WTC11 (cell line): ENCODE data around the gene DNAI1. TPM values are rescaled to one million over a fixed set of nuclear protein-coding genes. Genes with fewer than 3 reads are reported as not detected.
A peak's percentile ranks its signal among the peaks of the same experiment; 100 is the strongest.

Source experiments
- ATAC-seq: fragments of 200-7000 bp; cut with Tn5 transposase; 2 replicates; pipeline ENCODE4 v1.10.0; 2021; ENCODE audit warnings: mild to moderate bottlenecking, moderate library complexity
- CTCF ChIA-PET: fragments of 300-600 bp; sonication (Branson Sonifier 250); formaldehyde crosslinking; loops from one replicate; lab custom pipeline; 2021; ENCODE audit warnings: antibody characterized with exemption; lab: Charles Lee
- POLR2A ChIA-PET: fragments of 350-600 bp; sonication (Branson Sonifier 250); formaldehyde crosslinking; loops from one replicate; lab custom pipeline; 2021; ENCODE audit warnings: antibody characterized with exemption; lab: Charles Lee
- DNase-seq: peaks from one replicate; pipeline ENCODE4 v3.0.0; 2021; ENCODE audit warnings: low spot score
- H3K27ac Mint-ChIP-seq: 2 replicates; pipeline ENCODE4 v1.8.0; 2021; ENCODE audit warnings: mixed read lengths
- H3K27me3 Mint-ChIP-seq: 2 replicates; pipeline ENCODE4 v1.8.0; 2021; ENCODE audit warnings: low read depth, mild to moderate bottlenecking, moderate library complexity, mixed read lengths
- H3K36me3 Mint-ChIP-seq: 2 replicates; pipeline ENCODE4 v1.8.0; 2021; ENCODE audit warnings: mixed read lengths
- H3K4me1 Mint-ChIP-seq: 2 replicates; pipeline ENCODE4 v1.8.0; 2022; ENCODE audit warnings: mixed read lengths
- H3K4me3 Mint-ChIP-seq: 2 replicates; pipeline ENCODE4 v1.8.0; 2021; ENCODE audit warnings: mild to moderate bottlenecking, moderate library complexity, mixed read lengths
- H3K9me3 Mint-ChIP-seq: 2 replicates; pipeline ENCODE4 v1.8.0; 2021; ENCODE audit warnings: mixed read lengths
- ATF6 ChIP-seq: sonication (generic); formaldehyde crosslinking; IDR thresholded peaks from 2 replicates; pipeline ENCODE4 v1.8.1; 2023; ENCODE audit warnings: mild to moderate bottlenecking, missing genetic modification reagents
- HMGXB4 ChIP-seq: sonication (generic); formaldehyde crosslinking; IDR thresholded peaks from 2 replicates; pipeline ENCODE4 v1.8.1; 2023; ENCODE audit warnings: mild to moderate bottlenecking, moderate library complexity, missing genetic modification reagents
- JUN ChIP-seq: sonication (generic); formaldehyde crosslinking; IDR thresholded peaks from 2 replicates; pipeline ENCODE4 v1.8.0; 2023; ENCODE audit warnings: mild to moderate bottlenecking, missing genetic modification reagents
- MXD4 ChIP-seq: fragments of 250-450 bp; sonication (Bioruptor Pico); IDR thresholded peaks from 2 replicates; pipeline ENCODE4 v1.8.0; 2021; ENCODE audit warnings: mild to moderate bottlenecking, moderate library complexity, borderline replicate concordance
- NFATC4 ChIP-seq: fragments of 250-450 bp; sonication (Bioruptor Pico); IDR thresholded peaks from 2 replicates; pipeline ENCODE4 v1.9.0; 2021; ENCODE audit warnings: mild to moderate bottlenecking
- NFYB ChIP-seq: sonication (generic); formaldehyde crosslinking; conservative IDR thresholded peaks from 2 replicates; pipeline ENCODE4 v1.8.0; 2022; ENCODE audit warnings: low read depth, missing genetic modification reagents
- NR1H2 ChIP-seq: sonication (generic); formaldehyde crosslinking; IDR thresholded peaks from 2 replicates; pipeline ENCODE4 v1.9.0; 2021; ENCODE audit warnings: mild to moderate bottlenecking, moderate library complexity, missing genetic modification reagents
- ZNF317 ChIP-seq: sonication (generic); formaldehyde crosslinking; IDR thresholded peaks from 2 replicates; pipeline ENCODE4 v1.8.1; 2023; ENCODE audit warnings: low read depth, mild to moderate bottlenecking, moderate library complexity, missing genetic modification reagents, borderline replicate concordance
- ZNF425 ChIP-seq: fragments of 250-450 bp; sonication (Bioruptor Pico); conservative IDR thresholded peaks from 2 replicates; pipeline ENCODE4 v1.9.0; 2021; ENCODE audit warnings: mild to moderate bottlenecking
- ZNF512 ChIP-seq: sonication (generic); formaldehyde crosslinking; IDR thresholded peaks from 2 replicates; pipeline ENCODE4 v1.8.1; 2022; ENCODE audit warnings: missing genetic modification reagents, borderline replicate concordance
- total RNA-seq: library from RNA; stranded (reverse); gene quantifications from 3 replicates; pipeline ENCODE4 v1.2.3, GENCODE V29; 2021
- TF ChIP-seq, protein P1 (sequence below): fragments of 250-450 bp; sonication (Bioruptor Pico); IDR thresholded peaks from 2 replicates; pipeline ENCODE4 v1.9.0; 2021; ENCODE audit warnings: mild to moderate bottlenecking, borderline replicate concordance

Gene DNAI1
- total RNA-seq, 1 experiment from 2014 or later = 2.1 TPM

GRCh38 chr9:34553511-34554021 is 95.0 kb downstream of the DNAI1 start:
- Mint-ChIP-seq H3K36me3 (no peaks in the 10 kb centered on the region), H3K27me3 (peaks cover 3% of the 10 kb centered on the region; the same call in 1 of the 2 replicates), H3K4me1 (peaks cover 28% of the 10 kb centered on the region), H3K4me3 (no peak overlapping the region), H3K9me3 (no peaks in the 10 kb centered on the region), H3K27ac (no peak overlapping the region)
- no peak for DNase-seq
- CTCF ChIA-PET = interaction anchor here (1.2 to 8.0 kb wide), 3 partner anchors 34 to 50 kb away, joined by 3 to 192 read pairs (median 16); no protein-coding TSS in a partner anchor
- POLR2A ChIA-PET = no interaction called here
- ATAC-seq = no peak
- no peak for TF ChIP-seq NFYB (CRISPR knock-in tag)
- no peak for TF ChIP-seq MXD4
- TF ChIP-seq ATF6 = no peak

- CTCF ChIA-PET = interaction anchor here (0.9 to 3.3 kb wide), 7 partner anchors 9 to 151 kb away, joined by 3 to 19 read pairs (median 6); no protein-coding TSS in a partner anchor
- Mint-ChIP-seq H3K4me3 (no peak overlapping the region), H3K27me3 (peaks cover 3% of the 10 kb centered on the region; the same call in 1 of the 2 replicates), H3K27ac (no peak overlapping the region; the same call in 1 of the 2 replicates), H3K36me3 (no peaks in the 10 kb centered on the region), H3K4me1 (peaks cover 36% of the 10 kb centered on the region), H3K9me3 (no peaks in the 10 kb centered on the region)
- no peak for TF ChIP-seq JUN (CRISPR knock-in tag)
- TF ChIP-seq, protein P1, sequence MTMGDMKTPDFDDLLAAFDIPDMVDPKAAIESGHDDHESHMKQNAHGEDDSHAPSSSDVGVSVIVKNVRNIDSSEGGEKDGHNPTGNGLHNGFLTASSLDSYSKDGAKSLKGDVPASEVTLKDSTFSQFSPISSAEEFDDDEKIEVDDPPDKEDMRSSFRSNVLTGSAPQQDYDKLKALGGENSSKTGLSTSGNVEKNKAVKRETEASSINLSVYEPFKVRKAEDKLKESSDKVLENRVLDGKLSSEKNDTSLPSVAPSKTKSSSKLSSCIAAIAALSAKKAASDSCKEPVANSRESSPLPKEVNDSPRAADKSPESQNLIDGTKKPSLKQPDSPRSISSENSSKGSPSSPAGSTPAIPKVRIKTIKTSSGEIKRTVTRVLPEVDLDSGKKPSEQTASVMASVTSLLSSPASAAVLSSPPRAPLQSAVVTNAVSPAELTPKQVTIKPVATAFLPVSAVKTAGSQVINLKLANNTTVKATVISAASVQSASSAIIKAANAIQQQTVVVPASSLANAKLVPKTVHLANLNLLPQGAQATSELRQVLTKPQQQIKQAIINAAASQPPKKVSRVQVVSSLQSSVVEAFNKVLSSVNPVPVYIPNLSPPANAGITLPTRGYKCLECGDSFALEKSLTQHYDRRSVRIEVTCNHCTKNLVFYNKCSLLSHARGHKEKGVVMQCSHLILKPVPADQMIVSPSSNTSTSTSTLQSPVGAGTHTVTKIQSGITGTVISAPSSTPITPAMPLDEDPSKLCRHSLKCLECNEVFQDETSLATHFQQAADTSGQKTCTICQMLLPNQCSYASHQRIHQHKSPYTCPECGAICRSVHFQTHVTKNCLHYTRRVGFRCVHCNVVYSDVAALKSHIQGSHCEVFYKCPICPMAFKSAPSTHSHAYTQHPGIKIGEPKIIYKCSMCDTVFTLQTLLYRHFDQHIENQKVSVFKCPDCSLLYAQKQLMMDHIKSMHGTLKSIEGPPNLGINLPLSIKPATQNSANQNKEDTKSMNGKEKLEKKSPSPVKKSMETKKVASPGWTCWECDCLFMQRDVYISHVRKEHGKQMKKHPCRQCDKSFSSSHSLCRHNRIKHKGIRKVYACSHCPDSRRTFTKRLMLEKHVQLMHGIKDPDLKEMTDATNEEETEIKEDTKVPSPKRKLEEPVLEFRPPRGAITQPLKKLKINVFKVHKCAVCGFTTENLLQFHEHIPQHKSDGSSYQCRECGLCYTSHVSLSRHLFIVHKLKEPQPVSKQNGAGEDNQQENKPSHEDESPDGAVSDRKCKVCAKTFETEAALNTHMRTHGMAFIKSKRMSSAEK (CRISPR knock-in tag) = no peak
- TF ChIP-seq ZNF425 = no peak
- no peak for TF ChIP-seq NR1H2 (CRISPR knock-in tag)
- no peak for TF ChIP-seq NFATC4 (CRISPR knock-in tag)
- TF ChIP-seq HMGXB4 (CRISPR knock-in tag) = no peak
- TF ChIP-seq ZNF317 (CRISPR knock-in tag) = no peak
- no peak for TF ChIP-seq ZNF512
- ATAC-seq (peak; percentile 47), DNase-seq (no peak)
- POLR2A ChIA-PET = interaction anchor here (0.9 kb wide), 1 partner anchor 36 kb away, joined by 3 read pairs; no protein-coding TSS in a partner anchor
These were observed 95.8 kb downstream of the DNAI1 start for GRCh38 chr9:34554211-34555001.
